Esophagus muscularis mucosa (tissue), 3 donors: ENCODE measurements around the gene CD34.

Experiments
- CTCF ChIP-seq, 3 experiments: fragments of 200-600 bp in 2 of 3; fragments of 450-650 bp in 1 of 3; sonication (generic) in 2 of 3; IDR thresholded peaks; one replicate each; pipeline ENCODE4 v1.5.1; 2017 to 2019; ENCODE audit warnings: antibody characterized with exemption in 3 of 3, mild to moderate bottlenecking in 2 of 3, moderate library complexity in 1 of 3
- EP300 ChIP-seq: sonication (generic); formaldehyde crosslinking; IDR thresholded peaks from one replicate; pipeline ENCODE4 v1.6.1; 2017; ENCODE audit warnings: antibody characterized with exemption

GRCh38 chr1:207923121-207923520 is 12.2 kb upstream of the CD34 start:
- TF ChIP-seq CTCF (IDR thresholded peaks at IDR 0.05), result no peak
- no peak for TF ChIP-seq EP300
